Fibroblast of lung (primary cell): ENCODE measurements around the gene BORCS8. TPM values are rescaled to one million over a fixed set of nuclear protein-coding genes. Genes with fewer than 3 reads are reported as not detected.

ENCODE experiments used
- DNase-seq, 2 donors: peaks; one replicate each; pipeline versions ENCODE4 v3.0.0 to v3.0.0-alpha.2; 2010; ENCODE audit warnings: low read depth in 2 of 2
- H2AFZ ChIP-seq: 2 replicates; pipeline ENCODE4 v1.5.1; 2012; ENCODE audit warnings: low read length, control low read depth, inconsistent platforms
- H3K27ac ChIP-seq: 2 replicates; pipeline ENCODE4 v1.5.1; 2011; ENCODE audit warnings: low read length, control low read depth; ENCODE audit not compliant: insufficient read depth
- H3K27me3 ChIP-seq: 2 replicates; pipeline ENCODE4 v1.5.1; 2011; ENCODE audit warnings: mild to moderate bottlenecking, low read length; ENCODE audit not compliant: control insufficient read depth, insufficient read depth
- H3K36me3 ChIP-seq: 2 replicates; pipeline ENCODE4 v1.5.1; 2011; ENCODE audit warnings: low read length; ENCODE audit not compliant: control insufficient read depth, insufficient read depth
- H3K4me1 ChIP-seq: 2 replicates; pipeline ENCODE4 v1.5.1; 2011; ENCODE audit warnings: low read length; ENCODE audit not compliant: control insufficient read depth, insufficient read depth; ENCODE audit errors: extremely low read depth
- H3K4me2 ChIP-seq: 2 replicates; pipeline ENCODE4 v1.5.1; 2011; ENCODE audit warnings: low read length, control low read depth; ENCODE audit not compliant: insufficient read depth; ENCODE audit errors: extremely low read depth
- H3K4me3 ChIP-seq, 4 experiments: fragments of 200-600 bp in 1 of 4; sonication (generic) in 1 of 4; replicated peaks in 1 of 4; 2 replicates each; pipeline ENCODE4 v1.5.1; 2011 to 2016; ENCODE audit warnings: low read length in 4 of 4, low read depth in 3 of 4, mild to moderate bottlenecking in 3 of 4, control low read depth in 2 of 4, inconsistent platforms in 1 of 4, mixed read lengths in 1 of 4; ENCODE audit not compliant: insufficient read depth in 1 of 4; ENCODE audit errors: control extremely low read depth in 1 of 4
- H3K79me2 ChIP-seq: 2 replicates; pipeline ENCODE4 v1.5.1; 2012; ENCODE audit warnings: mild to moderate bottlenecking, low read length, inconsistent platforms; ENCODE audit not compliant: control insufficient read depth, insufficient read depth
- H3K9ac ChIP-seq: 2 replicates; pipeline ENCODE4 v1.5.1; 2011; ENCODE audit warnings: mild to moderate bottlenecking, low read length, control low read depth; ENCODE audit not compliant: insufficient read depth
- H3K9me3 ChIP-seq: 2 replicates; pipeline ENCODE4 v1.5.1; 2012; ENCODE audit warnings: low read depth, low read length; ENCODE audit not compliant: control insufficient read depth, insufficient read depth
- H4K20me1 ChIP-seq: 2 replicates; pipeline ENCODE4 v1.5.1; 2011; ENCODE audit warnings: low read length; ENCODE audit not compliant: control insufficient read depth, insufficient read depth; ENCODE audit errors: extremely low read depth
- CTCF ChIP-seq, 2 donors: IDR thresholded peaks in 1 of 2; conservative IDR thresholded peaks in 1 of 2; 1 replicate in 1 of 2; 2 replicates in 1 of 2; pipeline ENCODE4 v1.5.1; 2011 to 2012; ENCODE audit warnings: low read length in 2 of 2, control low read depth in 1 of 2, inconsistent platforms in 1 of 2, low read depth in 1 of 2, mild to moderate bottlenecking in 1 of 2
- EZH2 ChIP-seq: IDR thresholded peaks from 2 replicates; pipeline ENCODE4 v1.5.1; 2012; ENCODE audit warnings: low read length, control low read depth, mild to moderate bottlenecking; ENCODE audit errors: missing control alignments
- polyA plus RNA-seq, 2 donors: library from polyadenylated mRNA; depleted of rRNA in 1 of 2; stranded (reverse) in 1 of 2; unstranded in 1 of 2; fragments of >200 nt; gene quantifications; 2 replicates each; pipeline ENCODE4 v1.2.1, GENCODE V29; 2011 to 2012; ENCODE audit warnings: missing spikeins in 1 of 2
- total RNA-seq: library from RNA; depleted of rRNA; stranded (reverse); fragments of >200 nt; gene quantifications from 2 replicates; pipeline ENCODE4 v1.2.1, GENCODE V29; 2014

BORCS8 gene
- total and polyA plus RNA-seq, 2 donors (not counting 1 experiment from before 2014, with no cell fraction given) = 10.7 to 13.9 TPM

GRCh38 chr19:19203012-19203856, 11.3 kb upstream of the BORCS8 start, which contains the start of gene NR2C2AP:
NR2C2AP (minus strand) TSS chr19:19203414; CDS start chr19:19203060, 354 bp downstream.
- H3K9me3 ChIP-seq = no peaks in the 10 kb centered on the region
- H3K4me2 ChIP-seq = peak within 1 kb of the TSS; percentile 79
- H3K4me3 ChIP-seq = peak within 1 kb of the TSS; percentile 54 to 73 (median 59)
- peak within 1 kb of the TSS; percentile 60 for H2AFZ ChIP-seq
- H3K27me3 ChIP-seq = no peaks in the 10 kb centered on the region
- H3K79me2 ChIP-seq = no peaks in the 10 kb centered on the region
- peaks cover 2% of the 10 kb centered on the region for H3K4me1 ChIP-seq
- no peak for TF ChIP-seq CTCF (conservative IDR thresholded peaks at IDR 0.05 in 1 of 2, IDR thresholded peaks at IDR 0.05 in 1 of 2; ENCODE audit: low read depth in 1 of 2, low read length in 2 of 2)
- TF ChIP-seq EZH2 = no peak
- peaks cover 12% of the 10 kb centered on the region for H3K36me3 ChIP-seq
- peak within 1 kb of the TSS; percentile 21 for H3K9ac ChIP-seq
- peak; percentile 79 to 91 for DNase-seq
- H3K27ac ChIP-seq = peak within 1 kb of the TSS; percentile 65
- no peaks in the 10 kb centered on the region for H4K20me1 ChIP-seq

- no peak for TF ChIP-seq EZH2
- TF ChIP-seq CTCF (conservative IDR thresholded peaks at IDR 0.05 in 1 of 2, IDR thresholded peaks at IDR 0.05 in 1 of 2; ENCODE audit: low read depth in 1 of 2, low read length in 2 of 2) = no peak
- DNase-seq = no peak
- Histone ChIP-seq H3K79me2 (no peaks in the 10 kb centered on the region), H3K9ac (peak overlapping the region; percentile 21), H3K4me1 (peaks cover 2% of the 10 kb centered on the region), H3K36me3 (peaks cover 13% of the 10 kb centered on the region), H3K9me3 (no peaks in the 10 kb centered on the region), H3K27me3 (no peaks in the 10 kb centered on the region), H2AFZ (no peak overlapping the region), H4K20me1 (no peaks in the 10 kb centered on the region), H3K4me2 (peak overlapping the region; percentile 79), H3K27ac (peak overlapping the region; percentile 65), H3K4me3 (peak overlapping the region; percentile 54 to 73 (median 59))
Observed at GRCh38 chr19:19202707-19203011, 10.7 kb upstream of the BORCS8 start.

GRCh38 chr19:19201697-19202630, 10.0 kb upstream of the BORCS8 start:
- TF ChIP-seq CTCF (conservative IDR thresholded peaks at IDR 0.05 in 1 of 2, IDR thresholded peaks at IDR 0.05 in 1 of 2; ENCODE audit: low read depth in 1 of 2, low read length in 2 of 2) = no peak
- TF ChIP-seq EZH2 = no peak
- Histone ChIP-seq H3K36me3 (peaks cover 16% of the 10 kb centered on the region), H3K4me1 (peaks cover 2% of the 10 kb centered on the region), H3K9me3 (no peaks in the 10 kb centered on the region), H3K4me3 (peak overlapping the region; percentile 54 to 73 (median 59)), H3K79me2 (no peaks in the 10 kb centered on the region), H3K4me2 (peak overlapping the region; percentile 79), H3K27ac (no peak overlapping the region), H3K9ac (no peak overlapping the region), H4K20me1 (no peaks in the 10 kb centered on the region), H2AFZ (no peak overlapping the region), H3K27me3 (no peaks in the 10 kb centered on the region)
- no peak for DNase-seq
